Skin of body (tissue), 2 donors: ENCODE data around the gene SPTAN1. TPM values are rescaled to one million over a fixed set of nuclear protein-coding genes. Genes with fewer than 3 reads are reported as not detected.
A peak's percentile ranks its signal among the peaks of the same experiment; 100 is the strongest.
"Not testable (repeated sequence)": the region's sequence is repeated elsewhere in the genome, so short reads cannot be mapped to it uniquely, and the experiment has no call there.

ENCODE experiments used
- DNase-seq: peaks from one replicate; lab custom pipeline; 2025; lab: John Stamatoyannopoulos, UW
- total RNA-seq: library from RNA; depleted of rRNA; stranded (reverse); fragments of >200 nt; gene quantifications from one replicate; pipeline ENCODE4 v1.2.3, GENCODE V29; 2014

Gene SPTAN1
- 269 TPM for total RNA-seq

DNA sequence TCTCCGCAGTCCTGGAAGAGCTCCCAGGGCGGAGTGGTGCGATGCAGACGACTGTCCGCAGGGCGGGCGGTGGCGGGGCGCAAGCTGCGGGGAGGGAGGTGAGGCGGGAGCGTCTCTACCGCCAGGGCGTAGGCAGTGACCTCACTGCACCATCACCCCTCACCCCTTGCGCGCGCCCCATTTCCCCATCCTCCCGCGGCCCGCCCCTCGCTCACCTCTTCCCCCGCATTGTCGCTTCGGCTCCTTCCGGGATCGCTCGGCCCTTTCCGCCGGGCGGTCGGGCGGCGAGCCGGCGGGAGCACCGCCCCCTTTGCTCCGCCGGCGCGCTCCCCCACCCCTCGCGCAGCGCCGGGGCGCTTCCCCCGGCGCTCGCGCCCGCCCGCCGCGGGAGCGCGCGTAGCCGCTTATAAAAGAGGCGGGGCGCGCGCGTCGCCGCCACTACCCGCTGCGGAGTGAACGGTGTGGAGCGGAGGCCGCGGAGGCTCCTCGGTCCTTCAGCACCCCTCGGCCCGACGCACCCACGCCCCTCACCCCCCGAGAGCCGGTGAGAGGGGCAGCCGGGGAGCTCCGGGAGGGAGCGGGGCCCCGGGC, at the start of gene SPTAN1:
Gene SPTAN1 (plus strand): TSS at position 435 of the 591 bp plus-strand sequence. CDS start 14,154 bp downstream, outside the sequence.
- peak; percentile 91 for DNase-seq

DNA sequence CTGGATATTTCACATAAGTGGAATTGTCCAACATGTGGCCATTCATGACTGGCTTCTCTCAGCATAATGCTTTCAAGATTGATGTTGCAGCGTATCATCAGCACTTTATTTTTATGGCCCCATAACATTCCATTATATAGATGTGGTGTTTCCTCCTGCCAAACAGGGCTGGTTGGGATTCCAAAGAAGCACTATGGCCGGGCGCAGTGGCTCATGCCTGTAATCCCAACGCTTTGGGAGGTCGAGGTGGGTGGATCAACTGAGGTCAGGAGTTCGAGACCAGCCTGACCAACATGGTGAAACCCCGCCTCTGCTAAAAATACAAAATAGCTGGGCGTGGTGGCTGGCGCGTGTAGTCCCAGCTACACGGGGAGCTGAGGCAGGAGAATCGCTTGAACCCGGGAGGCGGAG, 49.0 kb upstream of the SPTAN1 start:
- DNase-seq = peak; percentile 23

DNA sequence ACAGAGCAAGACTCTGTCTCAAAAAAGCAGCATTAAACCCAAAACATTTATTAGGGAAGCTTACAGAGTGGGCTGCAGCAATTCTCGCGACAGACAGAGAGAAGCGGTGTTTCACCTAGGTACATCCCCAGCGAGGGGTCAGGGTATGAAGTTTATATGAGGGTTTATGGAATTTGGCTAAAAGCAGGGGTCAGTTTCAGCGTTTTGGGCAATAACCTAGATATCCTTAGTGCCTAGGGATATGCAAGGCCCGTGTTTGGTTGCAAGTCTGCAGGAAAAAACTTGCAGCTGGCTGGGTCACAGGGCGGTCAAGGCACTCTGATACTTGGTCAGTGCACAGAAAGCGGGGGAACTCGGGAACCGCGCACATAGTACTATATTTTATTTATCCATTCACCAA, 48.5 kb upstream of the SPTAN1 start:
- no peak for DNase-seq

GRCh38 chr9:128504485-128505413, 47.6 kb upstream of the SPTAN1 start, which contains the start of gene GLE1:
TSS of gene GLE1 (plus strand) at chr9:128504719. CDS start at chr9:128504806, 87 bp downstream.
- peak; percentile 75 for DNase-seq

DNA sequence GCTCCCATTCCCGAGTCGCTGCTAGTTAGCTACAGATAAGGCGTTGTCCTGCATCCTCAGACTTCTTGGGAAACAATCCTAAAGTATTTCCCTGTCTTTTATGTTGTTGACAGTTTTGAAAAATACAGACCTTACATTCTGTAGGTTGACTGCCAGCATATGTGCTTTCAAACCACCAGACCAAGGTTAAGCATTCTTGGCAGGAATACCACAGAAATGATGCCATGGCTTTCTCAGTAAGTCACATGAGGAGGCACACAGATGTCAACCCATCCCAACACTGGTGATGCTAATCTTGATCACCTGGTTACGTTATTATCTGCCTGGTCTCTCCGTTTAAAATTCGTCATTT, 47.0 kb upstream of the SPTAN1 start:
- DNase-seq = no peak

DNA sequence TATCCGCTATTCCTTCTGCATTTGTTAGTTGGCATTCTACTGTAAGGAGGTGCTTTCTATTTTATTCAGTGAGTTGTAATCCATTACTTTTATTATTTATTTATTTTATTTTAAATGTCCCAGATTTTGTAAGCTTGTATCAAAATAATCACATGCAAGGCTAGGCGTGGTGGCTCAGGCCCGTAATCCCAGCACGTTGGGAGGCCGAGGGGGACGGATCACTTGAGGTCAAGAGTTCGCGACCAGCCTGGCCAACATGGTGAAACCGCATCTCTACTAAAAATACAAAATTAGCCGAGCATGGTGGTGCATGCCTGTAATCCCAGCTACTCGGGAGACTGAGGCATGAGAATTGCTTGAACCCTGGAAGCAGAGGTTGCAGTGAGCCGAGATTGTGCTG, 46.5 kb upstream of the SPTAN1 start:
- not testable (repeated sequence) for DNase-seq

- DNase-seq = no peak
Observed at GRCh38 chr9:128512820-128513219, 39.6 kb upstream of the SPTAN1 start.

- DNase-seq = no peak
Observed at GRCh38 chr9:128521956-128522355, 30.4 kb upstream of the SPTAN1 start.

DNA sequence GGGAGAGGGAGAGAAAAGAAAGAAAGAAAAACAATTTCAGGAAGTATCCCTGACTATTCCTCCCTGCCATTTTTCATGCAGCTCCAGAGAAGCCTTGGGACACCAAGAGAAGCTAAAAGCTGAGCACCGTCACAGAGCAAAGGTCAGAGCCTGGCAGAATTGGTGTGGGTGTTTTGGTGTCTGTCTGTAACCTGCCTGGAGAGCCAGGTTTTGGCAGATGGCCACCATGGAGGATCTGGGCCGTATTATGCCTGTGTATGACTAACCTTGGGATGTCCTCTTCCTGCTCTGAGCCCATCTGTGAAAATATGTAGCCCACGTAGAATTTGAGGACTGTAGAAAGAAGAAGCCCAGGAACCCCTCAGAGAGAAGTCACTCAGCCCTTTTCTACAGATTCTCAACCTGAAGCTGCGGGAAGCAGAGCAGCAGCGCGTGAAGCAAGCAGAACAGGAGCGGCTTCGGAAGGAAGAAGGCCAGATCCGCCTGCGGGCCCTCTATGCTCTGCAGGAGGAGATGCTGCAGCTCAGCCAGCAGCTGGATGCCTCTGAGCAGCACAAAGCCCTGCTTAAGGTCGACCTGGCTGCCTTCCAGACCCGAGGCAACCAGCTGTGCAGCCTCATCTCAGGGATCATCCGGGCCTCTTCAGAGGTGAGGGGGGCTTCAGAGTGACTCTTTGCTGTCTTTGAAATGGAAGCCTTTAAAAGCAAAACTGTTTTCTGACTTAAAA, 29.0 kb upstream of the SPTAN1 start:
- DNase-seq = no peak

DNA sequence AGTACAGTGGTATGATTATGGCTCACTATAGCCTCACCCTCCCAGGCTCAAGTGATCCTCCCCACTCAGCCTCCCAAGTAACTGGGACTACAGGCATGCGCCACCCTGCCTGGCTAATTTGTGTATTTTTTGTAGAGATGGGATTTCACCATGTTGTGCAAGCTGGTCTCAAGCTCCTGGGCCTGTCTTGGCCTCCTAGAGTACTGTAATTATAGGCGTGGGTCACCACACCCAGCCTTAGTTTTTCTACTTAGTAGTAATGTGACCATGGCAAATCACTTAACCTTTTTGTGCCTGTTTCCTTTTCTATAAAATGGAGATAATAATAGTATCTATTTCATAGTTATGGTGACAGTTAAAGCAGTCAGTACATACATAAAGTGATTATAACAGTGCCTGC, 25.7 kb upstream of the SPTAN1 start:
- no peak for DNase-seq

DNA sequence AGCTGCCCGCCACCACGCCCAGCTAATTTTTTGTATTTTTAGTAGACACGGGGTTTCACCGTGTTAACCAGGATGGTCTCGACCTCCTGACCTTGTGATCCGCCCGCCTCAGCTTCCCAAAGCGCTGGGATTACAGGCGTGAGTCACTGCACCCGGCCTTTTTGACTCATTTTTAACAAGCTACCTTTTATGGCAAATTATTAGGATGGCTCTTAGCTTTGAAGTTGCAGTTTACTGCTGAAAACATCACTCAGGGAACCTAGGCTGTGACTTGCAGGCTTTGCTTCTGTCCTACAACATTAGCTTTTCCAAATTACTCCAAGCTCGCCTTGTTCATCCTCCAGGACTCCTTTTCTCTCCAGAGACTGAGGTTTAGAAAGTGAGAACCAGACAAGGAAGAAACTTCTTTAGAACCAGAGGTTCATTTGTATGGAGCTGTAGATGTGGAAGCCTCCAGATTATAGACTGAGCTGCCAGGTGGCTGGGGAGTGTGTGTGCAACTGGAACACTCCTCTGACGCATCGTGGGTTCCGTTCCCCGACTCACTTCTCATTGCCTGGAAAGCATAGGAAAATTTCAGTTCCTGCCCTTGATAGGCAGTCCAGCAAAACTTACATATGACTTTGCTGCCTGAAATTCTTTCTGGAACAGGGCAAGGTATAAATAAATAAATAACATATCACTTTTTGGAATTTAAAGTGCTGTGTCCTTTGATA, 23.8 kb upstream of the SPTAN1 start:
- DNase-seq = no peak

GRCh38 chr9:128529191-128529590, 23.2 kb upstream of the SPTAN1 start:
- no peak for DNase-seq

GRCh38 chr9:128532581-128532980, 19.8 kb upstream of the SPTAN1 start:
- DNase-seq = no peak

GRCh38 chr9:128540634-128541360, 11.6 kb upstream of the SPTAN1 start:
- DNase-seq = no peak

DNA sequence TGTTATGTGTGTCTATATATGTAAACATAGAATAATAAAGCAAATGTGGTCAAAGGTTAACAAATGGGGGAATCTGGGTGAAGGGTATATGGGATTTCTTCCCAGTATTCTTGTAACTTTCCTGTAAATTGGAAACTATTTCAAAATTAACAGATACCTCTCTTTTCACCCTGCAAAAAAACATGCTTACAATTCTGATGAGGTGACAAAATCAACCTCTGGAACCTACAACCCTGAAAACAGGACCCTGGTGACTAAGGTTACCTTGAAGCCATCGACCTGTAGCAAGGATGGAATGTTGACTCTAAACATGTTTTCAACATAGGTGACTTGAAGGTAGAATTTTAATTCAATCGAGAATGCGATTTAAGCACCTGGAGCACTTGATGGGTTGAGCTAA, 5.9 kb upstream of the SPTAN1 start:
- no peak for DNase-seq

GRCh38 chr9:128548876-128549275, 3.5 kb upstream of the SPTAN1 start:
- no peak for DNase-seq

GRCh38 chr9:128550226-128550625, 2.2 kb upstream of the SPTAN1 start:
- DNase-seq = no peak

DNA sequence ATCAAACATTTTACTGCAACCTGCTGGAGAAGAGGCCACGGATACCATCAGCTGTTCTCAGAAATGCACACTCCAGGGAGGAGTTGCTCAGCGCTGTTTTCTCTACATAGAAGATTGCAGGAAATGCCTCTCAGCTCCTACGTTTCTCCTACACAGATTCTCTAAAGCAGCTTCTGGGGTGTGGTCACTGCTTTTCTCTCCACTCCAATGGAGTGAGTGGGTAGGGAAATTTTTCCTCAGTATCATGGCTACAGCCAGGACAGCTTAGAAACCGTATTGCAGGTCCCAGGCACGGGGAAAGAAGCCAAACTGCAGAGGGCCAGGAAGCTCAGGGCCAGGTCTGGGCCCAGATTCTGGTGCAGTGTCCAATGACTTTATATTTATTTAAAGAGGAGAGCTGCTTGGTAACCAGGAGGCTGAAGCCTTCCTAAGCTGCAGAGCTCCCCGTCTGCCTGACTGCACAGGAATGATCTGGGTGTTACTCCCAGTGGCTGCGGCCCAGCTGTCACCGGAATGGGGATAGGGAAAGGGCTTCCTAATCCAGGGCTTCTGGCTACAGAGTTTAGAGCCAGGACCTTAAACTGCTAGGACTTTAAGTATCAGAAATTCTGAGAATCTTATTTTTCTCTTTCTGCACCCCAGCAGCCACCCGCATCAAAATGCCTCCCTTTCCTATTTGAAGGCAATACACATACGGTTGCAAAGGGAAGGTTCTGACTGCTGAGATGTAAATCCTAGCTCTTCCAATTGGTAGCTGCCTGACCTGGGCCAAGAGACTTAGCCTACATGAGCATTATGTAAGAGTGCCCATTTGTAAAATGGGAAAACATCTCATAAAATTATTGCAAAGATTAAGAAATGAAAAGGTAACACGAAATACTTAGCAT, 1.4 kb upstream of the SPTAN1 start:
- DNase-seq = peak; percentile 43

GRCh38 chr9:128551657-128552152, 682 bp upstream of the SPTAN1 start:
- no peak for DNase-seq
